Measurements from ENCODE around the gene NLRC5.

Gene NLRC5

DNA sequence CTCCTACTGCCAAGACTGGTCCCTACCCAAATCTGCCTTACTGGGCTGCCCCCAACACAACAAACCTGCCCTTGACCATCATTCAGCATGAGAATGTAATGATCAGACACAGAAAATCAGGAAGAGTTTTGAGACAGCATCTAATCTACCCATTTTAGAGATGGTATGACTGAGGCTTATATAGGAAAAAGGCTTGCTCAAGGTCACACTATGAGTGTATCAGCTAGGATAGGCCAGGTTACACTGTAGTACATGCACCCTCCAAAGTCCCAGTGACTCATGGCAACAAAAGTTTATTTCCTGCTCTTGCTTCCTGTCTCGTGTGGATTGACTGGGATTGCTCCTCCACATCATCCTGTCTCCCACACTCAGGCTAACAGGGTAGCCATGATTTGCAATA, 27.9 kb downstream of the NLRC5 start:
- no peak overlapping the region for H3K4me3 ChIP-seq (ENCODE audit: low read depth, low read length)
- DNase-seq (ENCODE audit: low read depth) = no peak
- TF ChIP-seq, protein P1, sequence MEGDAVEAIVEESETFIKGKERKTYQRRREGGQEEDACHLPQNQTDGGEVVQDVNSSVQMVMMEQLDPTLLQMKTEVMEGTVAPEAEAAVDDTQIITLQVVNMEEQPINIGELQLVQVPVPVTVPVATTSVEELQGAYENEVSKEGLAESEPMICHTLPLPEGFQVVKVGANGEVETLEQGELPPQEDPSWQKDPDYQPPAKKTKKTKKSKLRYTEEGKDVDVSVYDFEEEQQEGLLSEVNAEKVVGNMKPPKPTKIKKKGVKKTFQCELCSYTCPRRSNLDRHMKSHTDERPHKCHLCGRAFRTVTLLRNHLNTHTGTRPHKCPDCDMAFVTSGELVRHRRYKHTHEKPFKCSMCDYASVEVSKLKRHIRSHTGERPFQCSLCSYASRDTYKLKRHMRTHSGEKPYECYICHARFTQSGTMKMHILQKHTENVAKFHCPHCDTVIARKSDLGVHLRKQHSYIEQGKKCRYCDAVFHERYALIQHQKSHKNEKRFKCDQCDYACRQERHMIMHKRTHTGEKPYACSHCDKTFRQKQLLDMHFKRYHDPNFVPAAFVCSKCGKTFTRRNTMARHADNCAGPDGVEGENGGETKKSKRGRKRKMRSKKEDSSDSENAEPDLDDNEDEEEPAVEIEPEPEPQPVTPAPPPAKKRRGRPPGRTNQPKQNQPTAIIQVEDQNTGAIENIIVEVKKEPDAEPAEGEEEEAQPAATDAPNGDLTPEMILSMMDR (IDR thresholded peaks at IDR 0.05; ENCODE audit: control insufficient read depth, extremely low read depth, insufficient read depth) = no peak

DNA sequence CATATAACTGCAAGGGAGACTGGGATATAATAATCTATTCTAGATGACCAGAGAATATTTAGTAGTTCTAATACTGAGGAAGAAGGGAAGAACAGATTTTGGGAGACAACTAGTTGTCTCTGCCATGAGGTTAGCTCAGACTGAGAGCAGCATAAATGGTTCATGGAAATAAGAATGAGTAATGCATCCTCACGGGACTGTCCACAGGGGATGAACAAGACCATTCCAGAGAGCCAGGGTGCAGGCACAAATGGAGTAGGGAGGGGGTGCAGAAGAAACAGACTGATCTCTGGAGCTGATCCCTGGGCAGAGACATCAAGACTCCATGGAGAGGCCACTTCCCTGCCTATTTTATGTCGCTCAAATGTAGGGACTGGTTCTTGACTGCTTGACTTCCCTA, 30.4 kb downstream of the NLRC5 start:
- DNase-seq (ENCODE audit: low read depth) = no peak
- H3K4me3 ChIP-seq (ENCODE audit: low read depth, low read length) = no peak overlapping the region
- TF ChIP-seq, protein P1 (IDR thresholded peaks at IDR 0.05; ENCODE audit: control insufficient read depth, extremely low read depth, insufficient read depth) = no peak

DNA sequence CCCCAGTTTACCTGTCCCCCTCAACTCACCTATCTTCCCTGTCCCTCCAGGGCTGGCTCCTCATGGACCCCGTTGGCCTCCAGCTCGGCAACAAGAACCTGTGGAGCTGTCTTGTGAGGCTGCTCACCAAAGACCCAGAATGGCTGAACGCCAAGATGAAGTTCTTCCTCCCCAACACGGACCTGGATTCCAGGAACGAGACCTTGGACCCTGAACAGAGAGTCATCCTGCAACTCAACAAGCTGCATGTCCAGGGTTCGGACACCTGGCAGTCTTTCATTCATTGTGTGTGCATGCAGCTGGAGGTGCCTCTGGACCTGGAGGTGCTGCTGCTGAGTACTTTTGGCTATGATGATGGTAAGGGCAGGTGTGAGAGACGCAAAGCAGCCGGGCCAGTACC, 31.3 kb downstream of the NLRC5 start:
- TF ChIP-seq, protein P1 (IDR thresholded peaks at IDR 0.05; ENCODE audit: control insufficient read depth, extremely low read depth, insufficient read depth) = no peak
- no peak for DNase-seq (ENCODE audit: low read depth)
- no peak overlapping the region for H3K4me3 ChIP-seq (ENCODE audit: low read depth, low read length)

DNA sequence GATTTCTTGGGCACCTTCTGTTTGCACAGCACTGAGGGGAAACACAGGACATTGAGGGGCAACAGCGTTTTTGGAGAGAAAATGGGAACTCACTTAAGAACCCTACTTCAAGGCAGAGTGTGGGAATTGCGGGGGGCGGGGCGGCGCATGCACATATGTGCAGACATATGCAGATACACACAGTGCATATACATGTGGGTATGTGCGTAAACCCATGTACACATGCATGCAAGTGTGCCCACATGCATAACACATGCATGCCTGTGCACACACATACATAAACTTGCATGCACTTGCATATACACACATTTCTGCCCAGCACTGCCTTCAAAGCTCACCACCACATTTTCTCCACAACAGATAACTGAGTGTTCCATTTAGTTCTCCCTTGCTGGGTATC, 32.4 kb downstream of the NLRC5 start:
- DNase-seq (ENCODE audit: low read depth) = no peak
- TF ChIP-seq, protein P1 (IDR thresholded peaks at IDR 0.05; ENCODE audit: control insufficient read depth, extremely low read depth, insufficient read depth) = no peak
- H3K4me3 ChIP-seq (ENCODE audit: low read depth, low read length) = no peak overlapping the region

DNA sequence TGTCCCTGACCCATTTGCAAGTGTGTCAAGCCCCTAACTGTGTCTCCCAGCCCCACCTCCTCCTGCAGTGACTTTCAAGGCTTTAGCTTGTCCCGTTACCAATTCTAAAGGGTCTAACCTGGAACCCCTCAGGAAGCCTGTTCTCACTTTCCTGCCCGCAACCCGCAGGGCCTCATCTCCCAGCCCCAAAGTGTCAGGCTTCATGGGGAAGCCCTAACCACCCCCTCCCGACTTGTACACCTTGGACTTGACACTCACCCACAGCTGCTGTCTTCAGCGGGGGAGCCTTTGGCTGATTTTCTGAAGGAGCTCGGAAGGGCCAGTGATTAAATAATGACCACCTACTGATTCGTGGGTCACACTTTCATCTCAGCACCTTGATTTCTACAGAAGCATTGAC, 33.1 kb downstream of the NLRC5 start:
- H3K4me3 ChIP-seq (ENCODE audit: low read depth, low read length) = no peak overlapping the region
- no peak for DNase-seq (ENCODE audit: low read depth)
- TF ChIP-seq, protein P1 (IDR thresholded peaks at IDR 0.05; ENCODE audit: control insufficient read depth, extremely low read depth, insufficient read depth) = no peak

DNA sequence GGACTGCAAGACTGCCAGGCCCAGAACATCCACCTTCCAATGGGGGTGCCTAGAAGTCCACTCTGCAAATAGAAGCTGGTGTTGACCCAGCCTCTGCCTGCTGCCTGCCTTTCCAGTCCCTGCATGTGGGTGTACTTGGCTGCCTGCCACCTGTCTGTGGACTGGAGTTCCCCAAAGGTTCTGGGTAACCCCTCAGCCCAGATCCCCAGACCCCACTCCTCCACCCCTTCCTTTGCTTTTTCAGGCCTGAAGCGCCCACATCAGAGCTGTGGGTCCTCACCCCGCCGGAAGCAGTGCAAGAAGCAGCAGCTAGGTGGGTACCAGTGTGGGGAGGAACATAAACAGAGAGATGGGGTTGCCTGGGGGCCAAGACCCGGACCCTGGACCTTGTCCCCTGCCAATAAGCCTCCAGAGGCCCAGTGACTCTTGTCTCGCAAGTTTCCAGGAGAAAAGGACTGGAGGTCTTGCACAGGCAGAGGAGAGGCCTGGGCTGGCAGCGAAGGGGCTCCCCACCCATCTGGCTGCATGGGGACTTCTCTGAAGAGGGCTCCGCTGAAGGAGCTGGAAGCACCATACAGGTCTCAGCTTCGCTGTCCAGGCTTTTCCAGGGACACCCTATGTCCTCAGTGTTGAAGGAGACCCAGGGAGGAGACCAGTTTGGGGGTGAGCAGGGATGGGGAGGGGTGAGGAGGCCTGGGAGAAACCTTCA, 34.3 kb downstream of the NLRC5 start:
- TF ChIP-seq, protein P1 (IDR thresholded peaks at IDR 0.05; ENCODE audit: control insufficient read depth, extremely low read depth, insufficient read depth) = no peak
- H3K4me3 ChIP-seq (ENCODE audit: low read depth, low read length) = no peak overlapping the region
- DNase-seq (ENCODE audit: low read depth) = no peak
